GM12891 (cell line): ENCODE results near the gene SNX24.

ENCODE experiments used
- POLR2A ChIP-seq: IDR thresholded peaks from 2 replicates; pipeline ENCODE4 v1.6.1; 2011; ENCODE audit warnings: low read depth, low read length, control low read depth
- TAF1 ChIP-seq: IDR thresholded peaks from 2 replicates; pipeline ENCODE4 v1.6.1; 2011; ENCODE audit warnings: low read depth, low read length, control low read depth

- TF ChIP-seq TAF1 (no peak), POLR2A (no peak)
These were observed 5.7 kb upstream of the SNX24 start for GRCh38 chr5:122839731-122840130.
